OCI-LY3 (cell line): ENCODE results near the gene RNF144A.

ENCODE experiments used
- EZH2phosphoT487 ChIP-seq: fragments of 200-600 bp; shearing (Covaris generic); IDR thresholded peaks from 2 replicates; pipeline ENCODE4 v1.6.1; 2018; ENCODE audit warnings: antibody characterized with exemption, mixed run types, low read depth
- TF ChIP-seq, protein P1 (sequence below): fragments of 200-600, 300-600 bp; sonication (generic); IDR thresholded peaks from 2 replicates; pipeline ENCODE4 v1.5.1; 2014; ENCODE audit warnings: antibody characterized with exemption, low read length, low read depth

DNA sequence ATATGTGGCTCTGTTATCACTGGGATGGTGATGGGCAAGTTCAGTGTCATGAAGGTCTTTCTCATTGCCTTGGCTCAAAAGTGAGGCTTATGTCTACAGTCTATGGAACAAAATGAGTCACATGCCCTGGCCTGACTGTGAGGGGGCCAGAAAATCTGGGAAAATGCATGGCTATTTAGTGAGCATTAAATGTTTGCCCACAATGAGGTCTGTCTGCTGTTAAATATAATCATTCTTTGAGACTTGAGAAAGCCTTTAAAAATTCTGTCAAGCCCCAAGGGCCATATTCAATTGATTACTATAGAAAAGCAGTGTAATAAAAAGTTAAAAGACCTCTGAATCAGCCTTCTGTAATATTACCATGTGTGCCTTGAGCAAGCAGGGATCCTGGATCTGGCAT lies 5.5 kb upstream of the RNF144A start:
- TF ChIP-seq EZH2phosphoT487, result no peak
- TF ChIP-seq, protein P1, sequence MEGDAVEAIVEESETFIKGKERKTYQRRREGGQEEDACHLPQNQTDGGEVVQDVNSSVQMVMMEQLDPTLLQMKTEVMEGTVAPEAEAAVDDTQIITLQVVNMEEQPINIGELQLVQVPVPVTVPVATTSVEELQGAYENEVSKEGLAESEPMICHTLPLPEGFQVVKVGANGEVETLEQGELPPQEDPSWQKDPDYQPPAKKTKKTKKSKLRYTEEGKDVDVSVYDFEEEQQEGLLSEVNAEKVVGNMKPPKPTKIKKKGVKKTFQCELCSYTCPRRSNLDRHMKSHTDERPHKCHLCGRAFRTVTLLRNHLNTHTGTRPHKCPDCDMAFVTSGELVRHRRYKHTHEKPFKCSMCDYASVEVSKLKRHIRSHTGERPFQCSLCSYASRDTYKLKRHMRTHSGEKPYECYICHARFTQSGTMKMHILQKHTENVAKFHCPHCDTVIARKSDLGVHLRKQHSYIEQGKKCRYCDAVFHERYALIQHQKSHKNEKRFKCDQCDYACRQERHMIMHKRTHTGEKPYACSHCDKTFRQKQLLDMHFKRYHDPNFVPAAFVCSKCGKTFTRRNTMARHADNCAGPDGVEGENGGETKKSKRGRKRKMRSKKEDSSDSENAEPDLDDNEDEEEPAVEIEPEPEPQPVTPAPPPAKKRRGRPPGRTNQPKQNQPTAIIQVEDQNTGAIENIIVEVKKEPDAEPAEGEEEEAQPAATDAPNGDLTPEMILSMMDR, result no peak
